Sigmoid colon (tissue), 7 donors: ENCODE measurements around the gene CYSLTR1. TPM values are rescaled to one million over a fixed set of nuclear protein-coding genes. Genes with fewer than 3 reads are reported as not detected.
A peak's percentile ranks its signal among the peaks of the same experiment; 100 is the strongest.

ENCODE experiments used
- DNase-seq: peaks from one replicate; pipeline ENCODE4 v3.0.0-alpha.2; 2019
- H3K27ac ChIP-seq, 4 donors: fragments of 200-600 bp; sonication (generic); one replicate each; pipeline ENCODE4 v1.5.1; 2016 to 2019; ENCODE audit warnings: mild to moderate bottlenecking in 1 of 4
- H3K27me3 ChIP-seq, 3 donors: fragments of 200-600 bp; sonication (generic); one replicate each; pipeline ENCODE4 v1.5.1; 2019; ENCODE audit warnings: mild to moderate bottlenecking in 1 of 3
- H3K36me3 ChIP-seq, 4 donors: fragments of 200-600 bp; sonication (generic); one replicate each; pipeline ENCODE4 v1.5.1; 2016 to 2019
- H3K4me1 ChIP-seq, 4 donors: fragments of 200-600 bp; sonication (generic); one replicate each; pipeline ENCODE4 v1.5.1; 2017 to 2019
- H3K4me3 ChIP-seq, 4 donors: fragments of 200-600 bp; sonication (generic); one replicate each; pipeline ENCODE4 v1.5.1; 2017 to 2019; ENCODE audit warnings: mild to moderate bottlenecking in 2 of 4, moderate library complexity in 1 of 4
- H3K9me3 ChIP-seq, 4 donors: fragments of 200-600 bp in 3 of 4; sonication (generic) in 3 of 4; one replicate each; pipeline versions ENCODE4 v1.5.1 to v1.6.1; 2013 to 2019
- CTCF ChIP-seq, 4 experiments: fragments of 450-650 bp in 3 of 4; fragments of 200-600 bp in 1 of 4; IDR thresholded peaks; one replicate each; pipeline ENCODE4 v1.5.1; 2016 to 2019; ENCODE audit warnings: antibody characterized with exemption in 4 of 4, mild to moderate bottlenecking in 3 of 4, moderate library complexity in 2 of 4
- EP300 ChIP-seq, 4 donors: sonication (generic); formaldehyde crosslinking; IDR thresholded peaks; one replicate each; pipeline ENCODE4 v1.6.1; 2017; ENCODE audit warnings: antibody characterized with exemption in 4 of 4
- POLR2A ChIP-seq, 2 donors: fragments of 450-650 bp; IDR thresholded peaks; one replicate each; pipeline ENCODE4 v1.6.1; 2016; ENCODE audit warnings: antibody characterized with exemption in 2 of 2, mild to moderate bottlenecking in 2 of 2, moderate library complexity in 2 of 2
- POLR2AphosphoS5 ChIP-seq, 4 donors: sonication (generic); formaldehyde crosslinking; IDR thresholded peaks; one replicate each; pipeline ENCODE4 v1.6.1; 2017; ENCODE audit warnings: antibody characterized with exemption in 4 of 4
- WGBS, 2 donors: extraction: QIAGEN DNeasy Blood & Tissue Kit; methylation state at CpG; one replicate each; pipeline ENCODE4 v1.1.7; 2013; 5-methylcytosine and 5-hydroxymethylcytosine counted together
- intact Hi-C: fragments of 100-400 bp; cut with DNase I; formaldehyde crosslinking; loops from one replicate; pipeline ENCODE4 v1.15.1; 2023
- polyA plus RNA-seq, 3 donors: library from polyadenylated mRNA; stranded (reverse); fragments of 200-250 nt; gene quantifications; one replicate each; pipeline ENCODE4 v1.2.3, GENCODE V29; 2013
- total RNA-seq, 4 donors: library from RNA; depleted of rRNA; stranded (reverse); fragments of >200 nt; gene quantifications; one replicate each; pipeline ENCODE4 v1.1.0, GENCODE V29; 2016
- donor health status: healthy with polysubstance abuse.
- donor health status: Bipolar disorder and iron deficiency.
- donor health status: healthy.

CYSLTR1 gene
- total and polyA plus RNA-seq, 7 donors: 0.60 to 3.0 (median 1.6) TPM

DNA sequence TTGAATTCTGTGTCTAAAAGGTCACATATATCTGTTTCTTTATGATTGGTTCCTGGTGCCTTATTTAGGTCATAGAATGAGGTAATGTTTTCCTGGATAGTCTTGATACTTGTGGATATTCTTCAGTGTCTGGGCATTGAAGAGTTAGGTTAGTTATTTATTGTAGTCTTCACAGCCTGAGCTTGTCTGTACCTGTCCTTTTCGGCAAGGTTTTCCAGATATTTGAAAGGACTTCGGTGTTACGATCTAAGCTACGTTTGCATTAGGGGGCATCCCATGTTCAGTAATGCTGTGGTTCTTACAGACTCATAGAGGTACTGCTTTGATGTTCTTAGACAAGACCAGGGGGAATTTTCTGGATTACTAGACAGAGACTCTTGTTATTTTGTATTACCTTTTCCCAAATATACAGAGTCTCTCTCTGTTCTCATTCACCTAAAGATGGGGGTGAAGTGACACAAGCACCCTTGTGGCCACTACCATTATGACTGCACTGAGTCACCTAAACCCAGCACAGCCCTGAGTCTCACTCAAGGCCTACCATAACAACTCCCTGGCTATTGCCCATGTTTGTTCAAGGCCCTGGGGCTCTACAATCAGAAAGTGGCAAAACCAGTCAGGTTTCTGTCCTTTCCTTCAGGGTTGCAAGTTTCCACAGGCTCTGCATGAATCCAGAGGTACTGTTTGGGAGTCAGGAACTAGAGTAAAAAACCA, 30.1 kb upstream of the CYSLTR1 start:
- 89 to 94% methylated on average over 4 of the region's 4 CpGs for WGBS, 2 donors
- DNase-seq: no peak
- Histone ChIP-seq H3K9me3 (no peaks in the 10 kb centered on the region), H3K36me3 (no peaks in the 10 kb centered on the region), H3K4me3 (no peak overlapping the region), H3K4me1 (no peaks in the 10 kb centered on the region), H3K27ac (no peak overlapping the region), H3K27me3 (no peaks in the 10 kb centered on the region)
- TF ChIP-seq EP300 (IDR thresholded peaks at IDR 0.05) (no peak), CTCF (IDR thresholded peaks at IDR 0.05) (no peak), POLR2AphosphoS5 (IDR thresholded peaks at IDR 0.05) (no peak), POLR2A (IDR thresholded peaks at IDR 0.05) (no peak)
- intact Hi-C loops: no loop called here

- Histone ChIP-seq H3K36me3 (no peaks in the 10 kb centered on the region), H3K27ac (peak overlapping the region in 1 of 4 donors; percentile 31), H3K4me3 (no peak overlapping the region), H3K27me3 (no peaks in the 10 kb centered on the region), H3K9me3 (no peaks in the 10 kb centered on the region), H3K4me1 (no peaks in the 10 kb centered on the region)
- intact Hi-C loops: no loop called here
- no peak for DNase-seq
- no peak for TF ChIP-seq POLR2A (IDR thresholded peaks at IDR 0.05)
- no peak for TF ChIP-seq EP300 (IDR thresholded peaks at IDR 0.05)
- no peak for TF ChIP-seq CTCF (IDR thresholded peaks at IDR 0.05)
- TF ChIP-seq POLR2AphosphoS5 (IDR thresholded peaks at IDR 0.05): no peak
These were observed 6.1 kb upstream of the CYSLTR1 start for GRCh38 chrX:78333521-78333920.

DNA sequence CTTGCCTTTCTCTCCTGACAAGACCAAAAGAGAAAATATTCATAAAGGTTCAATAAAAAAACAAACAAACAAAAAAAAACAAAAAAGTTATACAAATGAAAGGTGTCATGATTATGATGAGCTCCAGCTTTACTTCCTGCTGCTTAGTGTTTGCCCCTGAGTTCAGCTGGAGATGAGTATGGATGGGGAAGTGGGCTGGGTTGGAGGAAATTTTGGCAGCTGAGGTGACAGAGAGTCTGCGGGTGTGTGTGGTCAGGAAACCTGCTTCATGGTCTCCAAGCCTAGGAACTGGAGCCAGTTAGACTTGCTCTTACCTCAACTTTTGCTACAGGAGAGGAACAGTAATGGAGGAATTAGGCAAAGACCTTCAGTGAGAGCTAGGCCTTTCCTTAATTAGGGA, 4.3 kb upstream of the CYSLTR1 start:
- no peaks in the 10 kb centered on the region for H3K27me3 ChIP-seq
- no peaks in the 10 kb centered on the region for H3K4me1 ChIP-seq
- H3K9me3 ChIP-seq: no peaks in the 10 kb centered on the region
- no peaks in the 10 kb centered on the region for H3K36me3 ChIP-seq
- no peak for DNase-seq
- 42 to 88% methylated on average over 1 of the region's 1 CpG for WGBS, 2 donors
- TF ChIP-seq EP300 (IDR thresholded peaks at IDR 0.05): no peak
- intact Hi-C loops: no loop called here
- H3K4me3 ChIP-seq: no peak overlapping the region
- no peak overlapping the region for H3K27ac ChIP-seq

- Histone ChIP-seq H3K4me3 (no peak overlapping the region), H3K27ac (no peak overlapping the region), H3K27me3 (no peaks in the 10 kb centered on the region), H3K9me3 (no peaks in the 10 kb centered on the region), H3K4me1 (no peaks in the 10 kb centered on the region), H3K36me3 (no peaks in the 10 kb centered on the region)
- TF ChIP-seq POLR2A (IDR thresholded peaks at IDR 0.05) (no peak), POLR2AphosphoS5 (IDR thresholded peaks at IDR 0.05) (no peak), CTCF (IDR thresholded peaks at IDR 0.05) (no peak), EP300 (IDR thresholded peaks at IDR 0.05) (no peak)
- intact Hi-C loops: no loop called here
- DNase-seq: no peak
- WGBS, 2 donors: 28 to 62% methylated on average over 1 of the region's 1 CpG
These were observed 3.1 kb upstream of the CYSLTR1 start for GRCh38 chrX:78330540-78330939.

GRCh38 chrX:78330068-78330467, 2.7 kb upstream of the CYSLTR1 start:
- Histone ChIP-seq H3K4me1 (no peaks in the 10 kb centered on the region), H3K4me3 (no peak overlapping the region), H3K36me3 (no peaks in the 10 kb centered on the region), H3K9me3 (no peaks in the 10 kb centered on the region), H3K27ac (peak overlapping the region in 1 of 4 donors; percentile 69), H3K27me3 (no peaks in the 10 kb centered on the region)
- DNase-seq: no peak
- intact Hi-C loops: no loop called here
- TF ChIP-seq EP300 (IDR thresholded peaks at IDR 0.05) (no peak), POLR2AphosphoS5 (IDR thresholded peaks at IDR 0.05) (no peak), CTCF (IDR thresholded peaks at IDR 0.05) (no peak), POLR2A (IDR thresholded peaks at IDR 0.05) (no peak)
- 95 to 97% methylated on average over 2 of the region's 2 CpGs for WGBS, 2 donors
